ENCODE results near the gene NTHL1. TPM values are rescaled to one million over a fixed set of nuclear protein-coding genes. Genes with fewer than 3 reads are reported as not detected.

The NTHL1 gene
- total and polyA plus RNA-seq, 2 of the 4 experiments (the other 2 are of a cell fraction), result 22.8 to 28.0 TPM

- no peak overlapping the region for H3K9ac ChIP-seq (ENCODE audit: low read depth, low read length)
- ATAC-seq (ENCODE audit: low read depth) (no peak), DNase-seq (no peak)
- H3K23ac ChIP-seq (ENCODE audit: low read depth, low read length), result no peak overlapping the region
- no peaks in the 10 kb centered on the region for H3K27me3 ChIP-seq (ENCODE audit: control insufficient read depth, insufficient read depth, low read length)
- H3K36me3 ChIP-seq (ENCODE audit: control insufficient read depth, insufficient read depth, low read length), result peaks cover 60% of the 10 kb centered on the region
- H2BK5ac ChIP-seq (ENCODE audit: low read depth, low read length, poor library complexity, severe bottlenecking), result no peak overlapping the region
- no peak for TF ChIP-seq MAFK (IDR thresholded peaks at IDR 0.05; ENCODE audit: low read depth, low read length)
- no peak for TF ChIP-seq CEBPB (IDR thresholded peaks at IDR 0.05; ENCODE audit: low read depth, low read length)
- TF ChIP-seq RFX5 (IDR thresholded peaks at IDR 0.05; ENCODE audit: low read depth, low read length), result no peak
- no peak for TF ChIP-seq NFE2L2 (IDR thresholded peaks at IDR 0.05; ENCODE audit: low read depth, low read length)
- TF ChIP-seq, protein P1, sequence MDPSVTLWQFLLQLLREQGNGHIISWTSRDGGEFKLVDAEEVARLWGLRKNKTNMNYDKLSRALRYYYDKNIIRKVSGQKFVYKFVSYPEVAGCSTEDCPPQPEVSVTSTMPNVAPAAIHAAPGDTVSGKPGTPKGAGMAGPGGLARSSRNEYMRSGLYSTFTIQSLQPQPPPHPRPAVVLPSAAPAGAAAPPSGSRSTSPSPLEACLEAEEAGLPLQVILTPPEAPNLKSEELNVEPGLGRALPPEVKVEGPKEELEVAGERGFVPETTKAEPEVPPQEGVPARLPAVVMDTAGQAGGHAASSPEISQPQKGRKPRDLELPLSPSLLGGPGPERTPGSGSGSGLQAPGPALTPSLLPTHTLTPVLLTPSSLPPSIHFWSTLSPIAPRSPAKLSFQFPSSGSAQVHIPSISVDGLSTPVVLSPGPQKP (IDR thresholded peaks at IDR 0.05; ENCODE audit: borderline replicate concordance, low read depth, low read length), result no peak
- TF ChIP-seq MXI1 (IDR thresholded peaks at IDR 0.05; ENCODE audit: borderline replicate concordance, low read depth, low read length), result no peak
- no peak for TF ChIP-seq POLR2A (IDR thresholded peaks at IDR 0.05; ENCODE audit: low read depth, low read length)
- no peak for TF ChIP-seq FOS (IDR thresholded peaks at IDR 0.05; ENCODE audit: low read depth, low read length)
- no peak for TF ChIP-seq MAZ (IDR thresholded peaks at IDR 0.05; ENCODE audit: borderline replicate concordance, low read depth, low read length)
- TF ChIP-seq SMC3 (IDR thresholded peaks at IDR 0.05; ENCODE audit: low read depth, low read length), result no peak
- TF ChIP-seq RCOR1 (IDR thresholded peaks at IDR 0.05; ENCODE audit: insufficient replicate concordance, low read length), result no peak
- H3K14ac ChIP-seq (replicated peaks; ENCODE audit: low read depth, low read length), result no peak overlapping the region
- no peak overlapping the region for H2AFZ ChIP-seq (replicated peaks; ENCODE audit: low read length, poor library complexity)
- H3K27ac ChIP-seq (ENCODE audit: insufficient read depth, low read length), result no peak overlapping the region
- H4K5ac ChIP-seq (ENCODE audit: low read depth, low read length), result no peak overlapping the region
- H3K4me3 ChIP-seq (ENCODE audit: insufficient read depth, low read depth, low read length), result no peak overlapping the region
- H2BK120ac ChIP-seq (ENCODE audit: low read depth, low read length), result no peak overlapping the region
- no peak overlapping the region for H2BK15ac ChIP-seq (ENCODE audit: low read depth, low read length)
- H4K91ac ChIP-seq (ENCODE audit: insufficient read depth, low read depth, low read length), result no peak overlapping the region
- H4K20me1 ChIP-seq (ENCODE audit: insufficient read depth, low read length), result no peaks in the 10 kb centered on the region; the same call in none of the 2 replicates
- in situ Hi-C loops (cut with MboI; ENCODE audit: low sequenced_read_pairs), result no loop called here
- no peak overlapping the region for H3K4me2 ChIP-seq (ENCODE audit: low read depth, low read length)
- H4K8ac ChIP-seq (ENCODE audit: low read depth in 2 of 2, low read length in 2 of 2), result no peak overlapping the region
- no peak overlapping the region for H3K18ac ChIP-seq (ENCODE audit: low read depth, low read length)
- no peaks in the 10 kb centered on the region for H3K9me3 ChIP-seq (ENCODE audit: control insufficient read depth, insufficient read depth, low read length)
- H2BK20ac ChIP-seq (ENCODE audit: low read depth, low read length), result no peak overlapping the region
- CTCF ChIA-PET, result no interaction called here
- no TSS peak for BruUV-seq (replicated peaks)
- dilution Hi-C loops (cut with HindIII; ENCODE audit: low sequenced_read_pairs, unreplicated experiment), result no loop called here
- H3K79me1 ChIP-seq (ENCODE audit: low read depth in 1 of 2, low read length in 2 of 2), result peaks cover 8 to 38% of the 10 kb centered on the region in 2 experiments
- 94% methylated on average over 6 of the region's 17 CpGs; no CpG with 5 or more reads in 1 of the 2 experiments for WGBS, 2 experiments (ENCODE audit: extremely low coverage in 2 of 2, insufficient read length in 1 of 2)
- H2AK9ac ChIP-seq (replicated peaks; ENCODE audit: low read depth, low read length, poor library complexity), result no peak overlapping the region
- intact Hi-C loops (cut with micrococcal nuclease), result no loop called here
- H3K4me1 ChIP-seq (ENCODE audit: control insufficient read depth, insufficient read depth, low read length), result no peaks in the 10 kb centered on the region
- no peaks in the 10 kb centered on the region for H3K9me1 ChIP-seq (ENCODE audit: insufficient read depth, low read length)
- H2AK5ac ChIP-seq (ENCODE audit: low read depth, low read length), result no peak overlapping the region
- POLR2A ChIA-PET (ENCODE audit: unreplicated experiment), result no interaction called here
- H3K4ac ChIP-seq (ENCODE audit: low read depth, low read length), result no peak overlapping the region
- H3K56ac ChIP-seq (ENCODE audit: extremely low read depth, insufficient read depth, low read length), result no peak overlapping the region
These were observed 6.3 kb upstream of the NTHL1 start for GRCh38 chr16:2053897-2054296.
